Suprapubic skin (tissue), 3 donors: ENCODE results near the gene DFFB.

ENCODE experiments used
- CTCF ChIP-seq, 2 donors: fragments of 200-600 bp in 1 of 2; fragments of 450-650 bp in 1 of 2; sonication (generic) in 1 of 2; IDR thresholded peaks; one replicate each; pipeline ENCODE4 v1.5.1; 2016 to 2019; ENCODE audit warnings: antibody characterized with exemption in 2 of 2, mild to moderate bottlenecking in 1 of 2, moderate library complexity in 1 of 2
- EP300 ChIP-seq: sonication (generic); formaldehyde crosslinking; IDR thresholded peaks from one replicate; pipeline ENCODE4 v1.6.1; 2017; ENCODE audit warnings: antibody characterized with exemption
- POLR2A ChIP-seq, 2 donors: fragments of 450-650 bp; IDR thresholded peaks; one replicate each; pipeline ENCODE4 v1.6.1; 2017; ENCODE audit warnings: antibody characterized with exemption in 2 of 2, mild to moderate bottlenecking in 2 of 2, moderate library complexity in 2 of 2

DNA sequence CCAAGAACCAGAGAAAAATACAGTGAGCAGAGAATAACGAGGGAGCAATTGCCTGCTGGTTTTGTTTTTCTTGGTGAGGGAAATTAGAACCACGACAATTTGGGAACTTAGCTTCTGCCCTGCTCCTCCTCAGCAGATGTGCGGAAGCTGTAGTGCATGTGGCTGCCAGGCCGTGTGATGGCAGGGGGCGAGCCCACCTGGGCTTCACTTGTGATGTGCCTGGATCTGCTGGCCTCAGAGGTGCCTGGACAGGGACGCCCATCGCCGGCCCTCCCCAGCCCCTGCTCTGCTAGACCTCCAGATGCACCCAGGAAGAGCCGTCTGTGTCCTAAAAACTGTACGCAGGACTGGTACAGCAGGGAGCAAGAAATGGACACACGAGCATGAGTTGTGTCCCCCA lies 71.3 kb downstream of the DFFB start:
- TF ChIP-seq CTCF (IDR thresholded peaks at IDR 0.05): no peak
- TF ChIP-seq POLR2A (IDR thresholded peaks at IDR 0.05): no peak
- no peak for TF ChIP-seq EP300
